H1 (cell line): ENCODE measurements around the gene BTBD10. TPM values are rescaled to one million over a fixed set of nuclear protein-coding genes. Genes with fewer than 3 reads are reported as not detected.

Experiments
- CTCF ChIA-PET: fragments of 300-600 bp; sonication (Branson Sonifier 250); formaldehyde crosslinking; loops from one replicate; lab custom pipeline; 2021; ENCODE audit not compliant: partially characterized antibody; lab: Charles Lee
- POLR2A ChIA-PET: fragments of 300-600 bp; sonication (Branson Sonifier 250); formaldehyde crosslinking; loops from one replicate; lab custom pipeline; 2021; ENCODE audit warnings: inconsistent platforms; ENCODE audit not compliant: partially characterized antibody; lab: Charles Lee
- DNase-seq, 2 experiments: peaks; one replicate each; pipeline versions ENCODE4 v3.0.0 to v3.0.0-alpha.2; 2010 to 2022; ENCODE audit warnings: low spot score in 2 of 2, low read depth in 1 of 2, mixed read lengths in 1 of 2
- FAIRE-seq: peaks from 2 replicates; lab custom pipeline; 2011; peaks lifted over from hg19 to GRCh38; lab: Jason Lieb, UNC
- H2AFZ ChIP-seq: 2 replicates; pipeline ENCODE4 v1.8.1; 2012; ENCODE audit warnings: low read length, inconsistent platforms
- H2AK5ac ChIP-seq: 2 replicates; pipeline ENCODE4 v1.6.1; 2013; ENCODE audit warnings: low read depth, low read length
- H2BK120ac ChIP-seq: replicated peaks from 2 replicates; pipeline ENCODE3; 2013; ENCODE audit warnings: low read depth, low read length, inconsistent platforms
- H2BK12ac ChIP-seq: 2 replicates; pipeline ENCODE4 v1.6.1; 2013; ENCODE audit warnings: low read depth, low read length
- H2BK15ac ChIP-seq: 2 replicates; pipeline ENCODE4 v1.6.1; 2013; ENCODE audit warnings: low read length
- H2BK20ac ChIP-seq: 2 replicates; pipeline ENCODE4 v1.6.1; 2013; ENCODE audit warnings: low read length
- H2BK5ac ChIP-seq: 2 replicates; pipeline ENCODE4 v1.6.1; 2013; ENCODE audit warnings: low read depth, low read length
- H3K14ac ChIP-seq: 2 replicates; pipeline ENCODE4 v1.6.1; 2013; ENCODE audit warnings: inconsistent platforms; ENCODE audit not compliant: insufficient read length
- H3K18ac ChIP-seq: 2 replicates; pipeline ENCODE4 v1.6.1; 2013; ENCODE audit warnings: low read length; ENCODE audit errors: extremely low read depth
- H3K23ac ChIP-seq: 2 replicates; pipeline ENCODE4 v1.6.1; 2013; ENCODE audit warnings: inconsistent platforms; ENCODE audit not compliant: insufficient read length
- H3K23me2 ChIP-seq: 2 replicates; pipeline ENCODE4 v1.6.1; 2013; ENCODE audit warnings: low read depth, low read length
- H3K27ac ChIP-seq: 2 replicates; pipeline ENCODE4 v1.6.1; 2011; ENCODE audit warnings: low read depth, low read length, inconsistent platforms
- H3K27me3 ChIP-seq, 4 experiments: replicated peaks in 1 of 4; 1 replicate in 1 of 4; 2 replicates in 3 of 4; pipeline versions ENCODE4 v1.6.1 to v1.8.1; 2011 to 2013; ENCODE audit warnings: low read length in 3 of 4, mild to moderate bottlenecking in 3 of 4, inconsistent platforms in 2 of 4, mixed read lengths in 2 of 4, moderate library complexity in 1 of 4; ENCODE audit not compliant: control insufficient read depth in 3 of 4, insufficient read depth in 3 of 4; ENCODE audit errors: extremely low read depth in 1 of 4
- H3K36me3 ChIP-seq, 4 experiments: 2 replicates each; pipeline versions ENCODE4 v1.6.1 to v1.8.1; 2011 to 2013; ENCODE audit warnings: mild to moderate bottlenecking in 4 of 4, low read length in 3 of 4, moderate library complexity in 2 of 4, control low read depth in 1 of 4, inconsistent platforms in 1 of 4; ENCODE audit not compliant: insufficient read depth in 4 of 4, control insufficient read depth in 2 of 4
- H3K4ac ChIP-seq: replicated peaks from 2 replicates; pipeline ENCODE3; 2013; ENCODE audit warnings: low read length, low read depth, mixed read lengths, inconsistent platforms; ENCODE audit not compliant: insufficient read length
- H3K4me1 ChIP-seq, 4 experiments: replicated peaks in 1 of 4; 1 replicate in 1 of 4; 2 replicates in 3 of 4; pipeline versions ENCODE4 v1.6.1 to v1.8.1; 2011 to 2013; ENCODE audit warnings: low read length in 3 of 4, inconsistent platforms in 2 of 4, mixed read lengths in 1 of 4; ENCODE audit not compliant: insufficient read depth in 4 of 4, control insufficient read depth in 3 of 4
- H3K4me2 ChIP-seq, 2 experiments: 2 replicates each; pipeline versions ENCODE4 v1.6.1 to v1.8.1; 2011 to 2013; ENCODE audit warnings: low read depth in 2 of 2, low read length in 2 of 2, control low read depth in 1 of 2, inconsistent platforms in 1 of 2, mild to moderate bottlenecking in 1 of 2; ENCODE audit not compliant: insufficient read depth in 1 of 2
- H3K4me3 ChIP-seq, 4 experiments: fragments of 200-600, 300-600 bp in 1 of 4; sonication (generic), shearing (Covaris generic), sonication (Bioruptor Twin) in 1 of 4; 2 replicates each; pipeline versions ENCODE4 v1.5.1 to v1.8.1; 2011 to 2016; ENCODE audit warnings: low read length in 4 of 4, low read depth in 3 of 4, control low read depth in 2 of 4, inconsistent platforms in 2 of 4, mild to moderate bottlenecking in 2 of 4, mixed read lengths in 1 of 4, moderate library complexity in 1 of 4; ENCODE audit not compliant: insufficient read depth in 2 of 4; ENCODE audit errors: extremely low read depth in 1 of 4
- H3K56ac ChIP-seq: replicated peaks from 2 replicates; pipeline ENCODE3; 2013; ENCODE audit warnings: low read depth, mild to moderate bottlenecking, mixed read lengths, low read length, inconsistent platforms; ENCODE audit not compliant: insufficient read length
- H3K79me1 ChIP-seq: 2 replicates; pipeline ENCODE4 v1.6.1; 2013; ENCODE audit warnings: low read depth, low read length, control low read depth
- H3K79me2 ChIP-seq, 2 experiments: 2 replicates each; pipeline versions ENCODE4 v1.6.1 to v1.8.1; 2012 to 2013; ENCODE audit warnings: low read length in 2 of 2, mild to moderate bottlenecking in 2 of 2, inconsistent platforms in 1 of 2; ENCODE audit not compliant: insufficient read depth in 2 of 2, control insufficient read depth in 1 of 2
- H3K9ac ChIP-seq, 4 experiments: replicated peaks in 1 of 4; 1 replicate in 1 of 4; 2 replicates in 3 of 4; pipeline versions ENCODE4 v1.6.1 to v1.8.1; 2011 to 2013; ENCODE audit warnings: low read depth in 3 of 4, low read length in 3 of 4, control low read depth in 2 of 4, mild to moderate bottlenecking in 2 of 4, moderate library complexity in 2 of 4, inconsistent platforms in 1 of 4; ENCODE audit errors: extremely low read depth in 1 of 4
- H3K9me3 ChIP-seq, 2 experiments: 2 replicates each; pipeline versions ENCODE4 v1.6.1 to v1.8.1; 2012 to 2013; ENCODE audit warnings: mild to moderate bottlenecking in 2 of 2, moderate library complexity in 2 of 2, control low read depth in 1 of 2, inconsistent platforms in 1 of 2, low read depth in 1 of 2, low read length in 1 of 2, mixed read lengths in 1 of 2; ENCODE audit not compliant: insufficient read depth in 2 of 2
- H4K20me1 ChIP-seq, 2 experiments: replicated peaks in 1 of 2; 2 replicates each; pipeline versions ENCODE3 to v1.8.1; 2011 to 2013; ENCODE audit warnings: inconsistent platforms in 2 of 2, low read length in 2 of 2, mild to moderate bottlenecking in 1 of 2; ENCODE audit not compliant: insufficient read depth in 2 of 2, control insufficient read depth in 1 of 2
- H4K5ac ChIP-seq: 2 replicates; pipeline ENCODE4 v1.6.1; 2013; ENCODE audit warnings: low read length, low read depth, mixed read lengths, inconsistent platforms; ENCODE audit not compliant: insufficient read length
- H4K8ac ChIP-seq: 2 replicates; pipeline ENCODE4 v1.8.0; 2013; ENCODE audit warnings: mild to moderate bottlenecking, moderate library complexity, low read length, inconsistent platforms; ENCODE audit not compliant: insufficient read depth; ENCODE audit errors: extremely low read depth
- H4K91ac ChIP-seq: replicated peaks from 2 replicates; pipeline ENCODE3; 2013; ENCODE audit warnings: low read length, mixed read lengths, inconsistent platforms; ENCODE audit not compliant: insufficient read length
- BACH1 ChIP-seq: IDR thresholded peaks from 2 replicates; pipeline ENCODE4 v1.6.1; 2012; ENCODE audit warnings: low read length, improper control_type of control experiment
- BRCA1 ChIP-seq: IDR thresholded peaks from 2 replicates; pipeline ENCODE4 v1.6.1; 2012; ENCODE audit warnings: low read depth, low read length, improper control_type of control experiment
- EP300 ChIP-seq, 2 experiments: IDR thresholded peaks; 1 replicate in 1 of 2; 2 replicates in 1 of 2; pipeline ENCODE4 v1.6.1; 2011 to 2012; ENCODE audit warnings: low read depth in 2 of 2, low read length in 2 of 2, mild to moderate bottlenecking in 2 of 2, borderline replicate concordance in 1 of 2, inconsistent platforms in 1 of 2, moderate library complexity in 1 of 2
- EZH2 ChIP-seq: fragments of 200-600 bp; sonication (generic); IDR thresholded peaks from 2 replicates; pipeline ENCODE4 v1.7.1; 2012; ENCODE audit warnings: low read depth, mild to moderate bottlenecking, moderate library complexity, low read length, inconsistent platforms; ENCODE audit not compliant: severe bottlenecking
- GABPA ChIP-seq: IDR thresholded peaks from 2 replicates; pipeline ENCODE4 v1.6.1; 2011; ENCODE audit warnings: mild to moderate bottlenecking, low read length, moderate library complexity, borderline replicate concordance; ENCODE audit not compliant: insufficient read depth
- JUN ChIP-seq: IDR thresholded peaks from 2 replicates; pipeline ENCODE4 v1.6.1; 2011; ENCODE audit warnings: low read depth, mild to moderate bottlenecking, improper control_type of control experiment, low read length
- RNF2 ChIP-seq: fragments of 200-900, 300-1000 bp; sonication (generic); IDR thresholded peaks from 2 replicates; pipeline ENCODE4 v1.7.1; 2016; ENCODE audit warnings: borderline replicate concordance, low read depth, mild to moderate bottlenecking, antibody characterized with exemption, low read length; ENCODE audit not compliant: poor library complexity, severe bottlenecking; ENCODE audit errors: missing control alignments
- SAP30 ChIP-seq: fragments of 300-600 bp; sonication (generic); IDR thresholded peaks from 2 replicates; pipeline ENCODE4 v1.7.1; 2012; ENCODE audit warnings: low read length, moderate library complexity, mild to moderate bottlenecking, inconsistent platforms; ENCODE audit not compliant: insufficient read depth, insufficient replicate concordance
- SUZ12 ChIP-seq: fragments of 200-600 bp; sonication (generic); IDR thresholded peaks from 2 replicates; pipeline ENCODE4 v1.6.1; 2012; ENCODE audit warnings: mild to moderate bottlenecking, inconsistent platforms, low read length, moderate library complexity, mixed read lengths
- TAF7 ChIP-seq: optimal IDR thresholded peaks from 2 replicates; pipeline ENCODE3; 2011; ENCODE audit warnings: low read depth, mild to moderate bottlenecking, inconsistent platforms, low read length, moderate library complexity, borderline replicate concordance
- ZNF274 ChIP-seq: IDR thresholded peaks from 2 replicates; pipeline ENCODE4 v1.7.0; 2012; ENCODE audit warnings: low read length, borderline replicate concordance; ENCODE audit errors: extremely low read depth
- WGBS, 2 experiments: shearing (Covaris generic) in 1 of 2; methylation state at CpG; one replicate each; pipeline versions ENCODE4 v1.1.6 to v1.1.7; 2013 to 2015; ENCODE audit warnings: low lambda C conversion rate in 2 of 2, mixed read lengths in 2 of 2, inconsistent platforms in 1 of 2, low coverage in 1 of 2, missing lambda C conversion rate in 1 of 2; ENCODE audit not compliant: insufficient replicate concordance in 2 of 2, insufficient coverage in 1 of 2, insufficient read length in 1 of 2; ENCODE audit errors: extremely low coverage in 1 of 2, missing lambda C conversion rate in 1 of 2; 5-methylcytosine and 5-hydroxymethylcytosine counted together
- polyA plus RNA-seq, 7 experiments: library from polyadenylated mRNA; depleted of rRNA in 3 of 7; stranded (reverse) in 5 of 7; unstranded in 2 of 7; fragments of >200 nt in 5 of 7; fragments of 200-250 nt in 2 of 7; gene quantifications; 1 replicate in 5 of 7; 2 replicates in 1 of 7; 4 replicates in 1 of 7; pipeline versions ENCODE4 v1.2.1 to v1.2.3, GENCODE V29; 2011 to 2013; ENCODE audit warnings: missing spikeins in 2 of 7, mixed read lengths in 2 of 7
- total RNA-seq: library from RNA; stranded (reverse); fragmentation: NEBNext Ultra II Directional; extraction: Animal tissue kit (Norgen Biotek cat#: 25700); gene quantifications from 2 replicates; pipeline ENCODE4 v1.2.1, GENCODE V29; 2021

BTBD10 gene
- total and polyA plus RNA-seq, 2 of the 8 experiments (the other 6 are each of a cell fraction or from before 2014, with no cell fraction given): 13.8 to 22.2 TPM

DNA sequence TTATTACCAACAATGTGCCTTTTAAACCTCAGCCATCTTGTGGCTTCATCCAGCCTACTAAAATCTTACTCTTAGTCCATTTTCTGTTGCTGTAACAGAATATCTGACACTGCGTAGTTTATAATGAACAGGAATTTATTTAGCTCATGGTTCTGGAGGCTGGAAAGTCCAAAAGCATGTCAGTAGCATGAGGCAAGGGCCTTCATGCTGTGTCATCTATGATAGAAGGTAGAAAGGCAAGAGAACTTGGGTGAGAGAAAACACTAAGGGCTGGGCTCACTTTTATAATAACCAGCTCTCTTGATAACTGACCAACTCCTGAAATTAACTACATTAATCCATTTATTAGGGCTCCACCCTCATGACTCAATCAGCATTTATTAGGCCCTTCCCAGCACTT is 13.5 kb downstream of the BTBD10 start:
- Histone ChIP-seq H3K4me3 (no peak overlapping the region), H3K4me2 (no peak overlapping the region), H3K4ac (no peak overlapping the region), H3K18ac (no peak overlapping the region), H2BK15ac (no peak overlapping the region), H3K23me2 (no peaks in the 10 kb centered on the region), H3K9ac (no peak overlapping the region), H2BK20ac (no peak overlapping the region), H3K79me2 (peaks cover 0 to 26% of the 10 kb centered on the region in 2 experiments; a peak in 2 of 4 replicates), H3K4me1 (no peaks in the 10 kb centered on the region; a peak in 2 of 7 replicates), H2BK5ac (no peak overlapping the region), H2AK5ac (no peak overlapping the region), H2AFZ (no peak overlapping the region), H4K5ac (no peak overlapping the region), H3K56ac (no peak overlapping the region), H3K14ac (no peak overlapping the region), H4K8ac (no peak overlapping the region), H4K91ac (no peak overlapping the region), H4K20me1 (no peaks in the 10 kb centered on the region), H3K23ac (no peak overlapping the region), H3K79me1 (no peaks in the 10 kb centered on the region), H2BK12ac (no peak overlapping the region), H3K27me3 (no peaks in the 10 kb centered on the region), H3K27ac (no peak overlapping the region), H3K36me3 (no peaks in the 10 kb centered on the region), H2BK120ac (no peak overlapping the region), H3K9me3 (no peaks in the 10 kb centered on the region)
- ChIA-PET POLR2A (interaction anchor here (0.7 kb wide), 1 partner anchor 129 kb away, joined by 4 read pairs; no protein-coding TSS in a partner anchor), CTCF (interaction anchor here (0.7 to 0.9 kb wide), 2 partner anchors 12 to 38 kb away, joined by 3 to 4 read pairs; no protein-coding TSS in a partner anchor)
- FAIRE-seq (no peak), DNase-seq (no peak)
- 0% methylated on average over 1 of the region's 1 CpG; no CpG with 5 or more reads in 1 of the 2 experiments for WGBS, 2 experiments
- TF ChIP-seq RNF2 (no peak), BACH1 (no peak), EP300 (IDR thresholded peaks at IDR 0.05; ENCODE audit: borderline replicate concordance in 1 of 2, low read depth in 2 of 2, low read length in 2 of 2) (no peak), JUN (no peak), EZH2 (no peak), SUZ12 (no peak), BRCA1 (no peak), ZNF274 (no peak), TAF7 (no peak), SAP30 (no peak), GABPA (no peak)
